ENCODE data around the gene CNOT8. TPM values are rescaled to one million over a fixed set of nuclear protein-coding genes. Genes with fewer than 3 reads are reported as not detected.

CNOT8 gene
- total and polyA plus RNA-seq, 2 of the 4 experiments (the other 2 are of a cell fraction), result 41.4 to 49.1 TPM

DNA sequence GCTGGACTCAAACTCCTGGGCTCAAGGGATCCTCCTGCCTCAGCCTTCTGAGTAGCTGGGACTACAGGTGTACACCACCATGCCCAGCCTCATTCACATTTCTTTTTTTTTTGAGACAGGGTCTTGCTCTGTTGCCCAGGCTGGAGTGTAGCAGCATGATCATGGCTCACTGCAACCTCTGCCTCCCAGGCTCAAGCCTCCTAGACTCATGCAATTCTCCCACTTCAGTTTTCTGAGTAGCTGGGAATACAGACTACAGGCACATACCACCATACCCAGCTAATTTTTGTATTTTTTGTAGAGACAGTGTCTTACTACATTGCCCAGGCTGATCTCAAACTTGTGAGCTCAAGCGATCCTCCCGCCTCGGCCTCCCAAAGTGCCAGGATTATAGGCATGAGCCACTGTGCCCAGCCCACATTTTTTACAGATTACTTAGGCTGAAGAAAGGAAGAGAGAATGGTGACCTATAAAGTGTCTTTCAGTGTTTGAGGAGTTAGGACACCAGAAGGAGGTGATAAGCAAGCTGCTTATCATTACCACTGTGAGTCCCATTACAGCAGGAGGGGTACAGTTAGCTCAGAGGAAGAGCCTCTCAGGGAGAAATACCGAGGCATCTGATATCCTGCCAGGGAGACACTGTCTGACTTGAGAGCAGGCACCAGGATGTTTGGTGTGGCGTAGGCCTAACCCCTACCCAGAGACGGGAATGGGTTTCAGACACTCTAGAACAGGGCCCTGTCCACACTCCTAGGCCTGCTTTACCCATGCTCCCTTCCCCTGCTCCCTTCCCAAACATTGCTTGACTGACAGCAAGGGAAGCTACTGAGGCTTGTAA, 17.8 kb upstream of the CNOT8 start:
- H2BK20ac ChIP-seq (ENCODE audit: low read depth, low read length), result no peak overlapping the region
- intact Hi-C loops (cut with micrococcal nuclease) (no loop called here), in situ Hi-C loops (cut with MboI; ENCODE audit: low sequenced_read_pairs) (no loop called here), dilution Hi-C loops (cut with HindIII; ENCODE audit: low sequenced_read_pairs, unreplicated experiment) (no loop called here)
- H3K56ac ChIP-seq (ENCODE audit: extremely low read depth, insufficient read depth, low read length), result no peak overlapping the region
- H3K4me1 ChIP-seq (ENCODE audit: control insufficient read depth, insufficient read depth, low read length), result no peaks in the 10 kb centered on the region
- H4K20me1 ChIP-seq (ENCODE audit: insufficient read depth, low read length), result no peaks in the 10 kb centered on the region; the same call in 1 of the 2 replicates
- no peak overlapping the region for H3K18ac ChIP-seq (ENCODE audit: low read depth, low read length)
- H3K23ac ChIP-seq (ENCODE audit: low read depth, low read length), result no peak overlapping the region
- CTCF ChIA-PET, result interaction anchor here (1.2 kb wide), 1 partner anchor 10 kb away, joined by 3 read pairs; the partner anchor contains the start of gene FAXDC2
- no peaks in the 10 kb centered on the region for H3K9me3 ChIP-seq (ENCODE audit: control insufficient read depth, insufficient read depth, low read length)
- ATAC-seq (ENCODE audit: low read depth) (peak; percentile 37; the same call in 1 of the 2 replicates), DNase-seq (no peak)
- no peaks in the 10 kb centered on the region for H3K27me3 ChIP-seq (ENCODE audit: control insufficient read depth, insufficient read depth, low read length)
- H3K9me1 ChIP-seq (ENCODE audit: insufficient read depth, low read length), result peaks cover 5% of the 10 kb centered on the region; the same call in 1 of the 2 replicates
- WGBS, 2 experiments (ENCODE audit: extremely low coverage in 2 of 2, insufficient read length in 1 of 2), result no CpG with 5 or more reads among the region's 6 CpGs
- H2AK5ac ChIP-seq (ENCODE audit: low read depth, low read length), result no peak overlapping the region
- H3K4me3 ChIP-seq (ENCODE audit: insufficient read depth, low read depth, low read length), result no peak overlapping the region
- H3K14ac ChIP-seq (replicated peaks; ENCODE audit: low read depth, low read length), result no peak overlapping the region; the same call in 1 of the 2 replicates
- no TSS peak for BruUV-seq (replicated peaks)
- no peak overlapping the region for H4K8ac ChIP-seq (ENCODE audit: low read depth in 2 of 2, low read length in 2 of 2)
- no peak overlapping the region for H3K27ac ChIP-seq (ENCODE audit: insufficient read depth, low read length)
- no peak overlapping the region for H2AK9ac ChIP-seq (replicated peaks; ENCODE audit: low read depth, low read length, poor library complexity)
- H4K5ac ChIP-seq (ENCODE audit: low read depth, low read length), result no peak overlapping the region
- no peak overlapping the region for H3K9ac ChIP-seq (ENCODE audit: low read depth, low read length)
- no peak overlapping the region for H2BK120ac ChIP-seq (ENCODE audit: low read depth, low read length)
- no peak overlapping the region for H4K91ac ChIP-seq (ENCODE audit: insufficient read depth, low read depth, low read length)
- H3K36me3 ChIP-seq (ENCODE audit: control insufficient read depth, insufficient read depth, low read length), result peaks cover 10% of the 10 kb centered on the region
- H2BK5ac ChIP-seq (ENCODE audit: low read depth, low read length, poor library complexity, severe bottlenecking), result no peak overlapping the region
- H3K4me2 ChIP-seq (ENCODE audit: low read depth, low read length), result no peak overlapping the region
- POLR2A ChIA-PET (ENCODE audit: unreplicated experiment), result interaction anchor here (0.7 kb wide), 1 partner anchor 583 kb away, joined by 3 read pairs; no protein-coding TSS in a partner anchor
- H3K4ac ChIP-seq (ENCODE audit: low read depth, low read length), result no peak overlapping the region
- no peak overlapping the region for H2AFZ ChIP-seq (replicated peaks; ENCODE audit: low read length, poor library complexity)
- H3K79me1 ChIP-seq (ENCODE audit: low read depth in 1 of 2, low read length in 2 of 2), result no peaks in the 10 kb centered on the region; a peak in 1 of 4 replicates
- no peak overlapping the region for H2BK15ac ChIP-seq (ENCODE audit: low read depth, low read length)
- TF ChIP-seq, protein P1, sequence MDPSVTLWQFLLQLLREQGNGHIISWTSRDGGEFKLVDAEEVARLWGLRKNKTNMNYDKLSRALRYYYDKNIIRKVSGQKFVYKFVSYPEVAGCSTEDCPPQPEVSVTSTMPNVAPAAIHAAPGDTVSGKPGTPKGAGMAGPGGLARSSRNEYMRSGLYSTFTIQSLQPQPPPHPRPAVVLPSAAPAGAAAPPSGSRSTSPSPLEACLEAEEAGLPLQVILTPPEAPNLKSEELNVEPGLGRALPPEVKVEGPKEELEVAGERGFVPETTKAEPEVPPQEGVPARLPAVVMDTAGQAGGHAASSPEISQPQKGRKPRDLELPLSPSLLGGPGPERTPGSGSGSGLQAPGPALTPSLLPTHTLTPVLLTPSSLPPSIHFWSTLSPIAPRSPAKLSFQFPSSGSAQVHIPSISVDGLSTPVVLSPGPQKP (IDR thresholded peaks at IDR 0.05; ENCODE audit: borderline replicate concordance, low read depth, low read length), result no peak
- TF ChIP-seq MAFK (IDR thresholded peaks at IDR 0.05; ENCODE audit: low read depth, low read length), result no peak
- TF ChIP-seq RAD21 (IDR thresholded peaks at IDR 0.05; ENCODE audit: low read length), result no peak
- TF ChIP-seq, protein P2, sequence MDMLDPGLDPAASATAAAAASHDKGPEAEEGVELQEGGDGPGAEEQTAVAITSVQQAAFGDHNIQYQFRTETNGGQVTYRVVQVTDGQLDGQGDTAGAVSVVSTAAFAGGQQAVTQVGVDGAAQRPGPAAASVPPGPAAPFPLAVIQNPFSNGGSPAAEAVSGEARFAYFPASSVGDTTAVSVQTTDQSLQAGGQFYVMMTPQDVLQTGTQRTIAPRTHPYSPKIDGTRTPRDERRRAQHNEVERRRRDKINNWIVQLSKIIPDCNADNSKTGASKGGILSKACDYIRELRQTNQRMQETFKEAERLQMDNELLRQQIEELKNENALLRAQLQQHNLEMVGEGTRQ (IDR thresholded peaks at IDR 0.05; ENCODE audit: low read depth, low read length), result no peak
- no peak for TF ChIP-seq POLR2A (IDR thresholded peaks at IDR 0.05; ENCODE audit: low read depth, low read length)
- TF ChIP-seq SMC3 (IDR thresholded peaks at IDR 0.05; ENCODE audit: low read depth, low read length), result no peak
- TF ChIP-seq CHD1 (IDR thresholded peaks at IDR 0.05; ENCODE audit: low read depth, low read length), result no peak
- TF ChIP-seq FOS (IDR thresholded peaks at IDR 0.05; ENCODE audit: low read depth, low read length), result no peak
- no peak for TF ChIP-seq RFX5 (IDR thresholded peaks at IDR 0.05; ENCODE audit: low read depth, low read length)
- TF ChIP-seq CEBPB (IDR thresholded peaks at IDR 0.05; ENCODE audit: low read depth, low read length), result no peak
- no peak for TF ChIP-seq MXI1 (IDR thresholded peaks at IDR 0.05; ENCODE audit: borderline replicate concordance, low read depth, low read length)
- no peak for TF ChIP-seq NFE2L2 (IDR thresholded peaks at IDR 0.05; ENCODE audit: low read depth, low read length)
- TF ChIP-seq RCOR1 (IDR thresholded peaks at IDR 0.05; ENCODE audit: insufficient replicate concordance, low read length), result no peak
- TF ChIP-seq MAZ (IDR thresholded peaks at IDR 0.05; ENCODE audit: borderline replicate concordance, low read depth, low read length), result no peak

All from IMR-90 (cell line).